GM21619 (cell line): ENCODE data around the gene ODAPH.
"Not testable (repeated sequence)": the region's sequence is repeated elsewhere in the genome, so short reads cannot be mapped to it uniquely, and the experiment has no call there.

ENCODE experiments used
- ATAC-seq: cut with Tn5 transposase; IDR thresholded peaks from one replicate; pipeline ENCODE4 v1.9.1; 2021; ENCODE audit not compliant: unreplicated experiment

Gene ODAPH, protein sequence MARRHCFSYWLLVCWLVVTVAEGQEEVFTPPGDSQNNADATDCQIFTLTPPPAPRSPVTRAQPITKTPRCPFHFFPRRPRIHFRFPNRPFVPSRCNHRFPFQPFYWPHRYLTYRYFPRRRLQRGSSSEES

DNA sequence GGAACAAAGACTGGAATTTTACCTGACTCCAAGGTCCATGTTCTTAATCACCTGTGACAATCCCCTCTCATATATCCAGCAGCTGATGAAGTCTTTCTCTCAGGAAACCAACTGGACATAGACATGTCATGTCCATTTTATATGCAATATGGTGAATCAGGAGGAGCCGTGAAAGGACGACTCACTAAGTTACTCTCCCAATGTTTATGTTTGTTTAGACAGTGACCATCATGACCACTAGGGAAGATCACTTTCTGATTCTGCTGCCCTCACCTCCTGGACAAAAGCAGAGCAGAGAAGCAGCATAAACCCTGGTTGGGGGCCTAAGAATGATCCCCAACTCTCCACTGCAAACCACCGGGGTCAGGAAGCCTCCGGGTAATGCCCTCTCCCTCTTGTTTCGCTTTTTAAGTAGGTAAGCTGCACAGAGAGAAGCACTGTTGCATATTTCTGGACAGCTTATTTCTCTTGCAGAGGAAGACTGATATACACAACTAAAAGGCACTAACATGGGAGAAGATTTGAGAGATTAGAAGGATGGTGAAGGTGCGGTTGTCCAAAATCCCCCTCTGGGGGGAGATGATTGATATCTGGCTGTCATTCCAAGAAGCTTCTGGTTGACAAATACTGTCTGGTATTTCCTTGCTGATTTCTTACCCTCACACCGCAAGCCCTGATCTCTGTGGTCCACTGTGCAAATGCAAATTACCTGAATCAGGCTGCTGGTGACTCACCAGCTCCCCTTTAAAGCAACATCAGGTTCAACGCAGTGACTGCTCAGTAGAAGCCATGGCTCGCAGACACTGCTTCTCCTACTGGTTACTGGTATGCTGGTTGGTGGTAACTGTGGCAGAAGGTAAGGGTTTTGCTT lies at the start of gene ODAPH:
Gene ODAPH (plus strand): TSS at position 773 of the 871 bp plus-strand sequence. CDS start 17 bp downstream, at position 790.
- ATAC-seq: peak; percentile 99

DNA sequence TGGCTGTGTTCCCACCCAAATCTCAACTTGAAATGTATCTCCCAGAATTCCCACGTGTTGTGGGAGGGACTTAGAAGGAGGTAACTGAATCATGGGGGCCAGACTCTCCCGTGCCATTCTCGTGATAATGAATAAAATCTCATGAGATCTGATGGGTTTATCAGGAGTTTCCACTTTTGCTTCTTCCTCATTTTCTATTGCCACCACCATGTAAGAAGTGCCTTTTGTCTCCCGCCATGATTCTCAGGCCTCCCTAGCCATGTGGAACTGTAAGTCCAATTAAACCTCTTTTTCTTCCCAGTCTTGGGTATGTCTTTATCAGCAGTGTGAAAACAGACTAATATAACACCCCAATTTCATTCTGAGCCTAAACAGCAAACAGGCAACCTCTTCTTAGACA lies 46.3 kb upstream of the ODAPH start:
- not testable (repeated sequence) for ATAC-seq

DNA sequence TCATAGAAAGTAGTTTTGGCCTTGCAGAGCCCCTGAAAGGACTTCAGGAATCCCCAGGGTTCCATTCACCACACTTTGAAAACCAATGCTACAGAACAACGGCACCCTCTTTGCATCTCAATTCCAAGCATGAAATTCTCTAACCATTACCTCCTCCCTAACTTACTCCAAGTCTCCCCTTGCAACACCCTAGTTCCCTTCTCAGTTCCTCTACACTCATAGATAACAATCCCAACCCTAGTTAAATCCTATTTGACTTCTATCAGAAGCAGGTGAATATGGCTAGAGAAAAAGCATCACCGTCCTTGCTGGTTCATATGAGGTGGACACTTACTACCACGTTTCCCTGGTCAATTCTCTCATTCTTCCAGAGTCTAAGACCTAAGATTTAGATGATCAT lies 44.0 kb upstream of the ODAPH start:
- ATAC-seq: no peak

DNA sequence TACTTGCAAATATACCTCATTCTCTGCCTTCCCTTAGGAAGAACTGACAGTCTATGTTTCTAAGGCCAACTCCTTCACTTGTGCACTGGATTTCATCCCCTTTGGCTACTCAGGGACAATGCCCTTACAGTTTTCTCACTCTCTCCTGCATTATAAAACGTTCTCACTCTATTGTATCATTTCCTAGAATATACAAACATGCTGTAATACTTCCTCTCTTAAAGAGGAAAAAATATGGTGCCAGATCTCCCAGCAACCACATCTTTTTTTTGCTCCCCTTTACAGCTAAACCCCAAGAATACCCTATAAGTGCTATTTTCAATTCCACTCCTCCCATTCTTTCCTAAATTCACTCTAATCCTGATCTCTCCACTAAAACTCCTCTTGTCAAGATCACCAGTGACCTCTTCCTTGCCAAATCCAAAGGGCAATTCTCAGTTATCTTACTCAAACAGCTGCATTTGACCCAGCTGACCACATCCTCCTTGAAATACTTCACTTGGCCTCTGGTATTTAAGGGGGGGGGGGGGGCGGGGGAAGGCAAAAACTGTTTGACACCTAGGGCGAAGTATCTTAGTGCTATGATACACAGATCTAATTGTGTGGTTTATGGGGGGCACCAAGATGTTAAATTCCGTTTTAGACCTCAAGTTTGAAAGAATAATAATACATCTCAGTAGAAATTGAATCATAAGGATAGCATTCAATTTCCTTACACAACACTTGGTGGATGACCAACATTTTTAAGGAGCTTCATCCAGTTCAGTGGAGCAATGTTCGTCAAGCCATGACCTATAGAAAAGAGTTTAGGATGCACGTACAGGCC lies 43.3 kb upstream of the ODAPH start:
- no peak for ATAC-seq

DNA sequence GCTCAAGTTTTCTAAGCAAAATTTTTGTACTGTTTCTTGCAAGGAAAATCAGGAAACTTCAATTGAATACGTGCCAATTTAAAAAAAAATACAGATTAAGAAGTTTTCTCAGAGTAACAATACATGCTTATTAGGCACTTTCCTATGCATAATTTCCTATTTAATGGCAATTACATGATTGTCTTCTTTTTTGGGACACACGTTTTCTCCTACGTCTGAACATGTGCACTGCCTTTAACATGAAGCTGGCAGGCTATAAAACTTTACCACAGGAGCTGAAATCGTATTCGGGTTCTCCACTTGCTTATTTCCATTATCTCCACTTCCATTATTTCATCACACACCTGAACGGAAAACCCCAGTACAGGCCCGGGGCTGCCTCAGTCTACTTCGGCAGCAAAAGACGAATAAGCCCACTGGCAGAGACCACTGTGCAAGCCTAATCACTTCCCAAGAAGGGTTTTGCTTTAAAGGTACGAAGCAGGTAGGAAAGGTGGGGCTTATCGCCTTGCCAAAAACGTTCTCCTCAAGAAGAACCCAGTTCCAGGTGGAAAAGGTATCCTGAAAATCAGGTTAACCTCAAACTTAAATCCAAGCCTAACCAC lies 42.2 kb upstream of the ODAPH start:
- no peak for ATAC-seq

DNA sequence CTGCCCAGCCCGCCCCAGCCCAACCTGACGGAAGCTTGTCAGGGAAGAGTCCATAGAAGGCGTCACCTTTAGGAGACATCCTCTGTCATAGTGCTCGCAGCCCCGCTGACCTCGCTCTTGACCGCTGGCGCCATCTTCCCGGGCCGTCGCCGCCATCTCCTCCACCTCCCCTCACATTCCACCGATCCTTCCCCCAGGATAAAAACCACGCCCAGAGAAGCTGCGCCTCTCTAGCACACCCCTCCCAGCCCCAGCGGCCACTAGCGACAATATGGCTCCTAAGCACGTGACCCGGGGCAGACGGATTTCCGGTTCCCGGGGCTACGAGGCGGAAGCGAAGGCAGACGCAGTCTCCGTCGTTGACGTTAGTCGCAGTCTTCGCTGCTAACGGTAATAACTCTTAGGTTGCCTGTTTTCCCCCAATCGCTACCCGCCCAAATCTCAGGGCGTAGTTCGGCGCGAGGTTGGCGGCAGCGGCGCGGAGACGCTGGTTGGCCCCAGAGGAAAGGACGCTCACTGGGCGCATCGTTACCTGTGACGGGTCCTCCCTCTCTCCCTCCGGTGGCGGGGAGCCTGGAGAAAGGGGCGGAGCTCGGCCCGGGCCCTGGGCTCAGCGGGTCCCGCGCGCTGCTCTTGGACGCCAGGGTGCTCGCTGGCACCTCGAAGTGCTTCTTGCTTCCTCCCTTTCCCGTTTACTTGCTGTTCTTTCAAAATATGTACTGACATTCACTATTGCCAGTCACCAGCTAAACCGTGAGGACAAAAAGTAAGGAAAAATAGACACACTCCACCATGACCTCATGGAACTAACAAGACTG lies 41.5 kb upstream of the ODAPH start, which contains the start of the genes RCHY1 and THAP6:
Gene RCHY1 (minus strand): TSS at position 273 of the 818 bp plus-strand sequence. CDS start 117 bp downstream, at position 156.
Gene THAP6 (plus strand): TSS at position 343 of the 818 bp plus-strand sequence. CDS start 980 bp downstream, outside the sequence.
- ATAC-seq: peak; percentile 92

DNA sequence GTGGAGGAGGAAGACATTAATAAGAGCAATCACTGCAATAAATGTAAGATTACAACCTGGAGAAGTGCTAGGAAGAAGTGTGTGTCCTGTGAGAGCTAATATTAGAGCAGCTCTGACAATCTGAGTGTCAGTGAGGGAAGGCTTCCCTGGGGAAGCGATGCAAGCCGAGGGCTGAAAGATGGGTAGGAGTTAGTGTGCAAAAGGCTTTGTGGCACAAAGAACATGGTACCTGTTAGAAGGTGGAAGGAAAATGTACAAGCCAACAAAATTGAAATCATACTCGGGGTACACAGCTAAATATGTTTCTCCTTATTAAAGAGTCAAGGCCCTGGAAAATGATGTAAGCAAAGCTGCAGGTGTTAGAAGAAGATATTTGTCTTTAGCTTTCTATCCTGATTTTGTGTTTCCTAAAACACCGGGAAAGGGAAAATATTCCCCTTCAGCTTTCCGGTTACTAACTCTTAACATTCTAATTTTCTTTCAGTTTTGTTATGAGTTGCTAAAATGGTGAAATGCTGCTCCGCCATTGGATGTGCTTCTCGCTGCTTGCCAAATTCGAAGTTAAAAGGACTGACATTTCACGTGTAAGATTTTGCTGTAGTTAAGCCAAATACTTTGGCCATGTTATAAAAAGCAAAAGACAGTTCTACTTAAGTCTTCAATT lies 40.8 kb upstream of the ODAPH start:
- ATAC-seq: no peak

DNA sequence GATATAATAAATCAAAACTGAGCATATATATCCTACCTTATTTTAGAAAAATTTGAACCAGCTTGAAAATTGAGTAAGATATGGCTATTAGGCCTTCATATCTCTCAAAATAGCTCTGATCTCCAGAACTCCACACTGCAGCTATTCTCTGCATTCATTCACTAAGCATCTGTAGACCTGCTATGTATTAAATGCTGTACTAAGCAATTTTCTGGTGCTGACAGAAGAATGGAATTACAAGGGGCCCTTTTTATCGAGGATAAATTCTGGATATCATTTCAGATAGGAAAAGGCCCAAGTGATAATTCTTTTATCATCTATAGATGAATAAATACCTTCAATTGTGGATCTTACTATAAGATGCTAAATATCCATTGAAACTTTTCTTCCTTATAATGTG lies 39.7 kb upstream of the ODAPH start:
- ATAC-seq: no peak

DNA sequence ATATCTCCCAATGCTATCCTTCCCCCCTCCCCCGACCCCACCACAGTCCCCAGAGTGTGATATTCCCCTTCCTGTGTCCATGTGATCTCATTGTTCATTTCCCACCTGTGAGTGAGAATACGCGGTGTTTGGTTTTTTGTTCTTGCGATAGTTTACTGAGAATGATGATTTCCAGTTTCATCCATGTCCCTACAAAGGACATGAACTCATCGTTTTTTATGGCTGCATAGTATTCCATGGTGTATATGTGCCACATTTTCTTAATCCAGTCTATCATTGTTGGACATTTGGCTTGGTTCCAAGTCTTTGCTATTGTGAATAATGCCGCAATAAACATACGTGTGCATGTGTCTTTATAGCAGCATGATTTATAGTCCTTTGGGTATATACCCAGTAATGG lies 36.4 kb upstream of the ODAPH start:
- not testable (repeated sequence) for ATAC-seq

DNA sequence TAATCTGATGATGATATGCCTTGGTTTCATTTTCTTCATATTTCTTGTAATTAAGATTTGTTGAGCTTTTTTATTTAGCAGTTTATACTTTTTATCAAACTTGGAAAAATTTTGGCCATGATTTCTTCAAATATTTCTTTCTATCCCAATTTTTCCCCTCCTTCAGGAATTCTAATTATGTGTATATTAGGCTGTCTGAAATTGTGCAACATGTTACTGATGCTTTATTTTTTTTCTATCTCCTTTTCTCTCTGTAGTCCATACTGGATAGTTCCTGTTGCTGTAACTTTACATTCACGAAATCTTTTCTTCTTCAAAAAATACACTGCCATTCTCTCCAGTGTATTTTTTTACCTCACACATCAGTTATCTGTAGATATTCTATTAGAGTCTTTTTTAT lies 30.8 kb upstream of the ODAPH start:
- no peak for ATAC-seq

DNA sequence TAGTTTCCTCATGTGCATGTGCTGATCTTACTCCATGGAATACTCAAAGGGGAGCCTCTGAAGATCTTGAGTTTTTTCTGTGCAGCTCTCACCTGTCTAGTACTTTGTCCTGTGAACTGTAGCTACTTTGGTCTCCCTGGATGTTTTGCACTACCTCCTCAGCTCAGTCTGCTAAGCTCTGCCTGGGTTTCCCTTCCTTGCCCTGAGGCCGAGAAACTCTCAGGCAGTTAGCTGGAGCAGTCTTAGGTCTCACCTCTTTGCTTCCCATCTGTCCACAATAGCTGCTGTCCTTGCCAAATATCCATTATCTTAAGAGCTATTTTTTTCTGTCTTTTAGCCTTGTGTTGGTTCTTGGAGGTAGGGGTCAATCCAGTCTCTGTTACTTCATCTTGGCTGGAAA lies 30.0 kb upstream of the ODAPH start:
- ATAC-seq: no peak

DNA sequence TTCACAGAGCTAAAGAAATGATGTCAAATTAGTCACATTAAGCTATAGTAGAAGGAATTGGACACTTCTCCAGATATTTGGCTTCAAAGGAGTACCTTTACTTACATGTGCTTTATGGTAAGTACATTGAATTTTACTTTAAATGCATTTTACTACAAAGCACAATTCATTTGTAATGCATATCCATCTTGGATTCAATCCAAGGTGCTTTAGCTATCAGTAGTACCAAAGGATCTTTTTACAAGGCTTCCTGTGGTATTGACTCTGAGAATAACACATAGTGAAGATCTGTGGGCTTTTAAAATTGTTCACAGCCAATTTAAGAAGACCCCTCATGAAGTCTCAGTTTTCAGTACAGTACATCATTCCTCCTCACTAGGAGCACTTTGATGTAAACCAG lies 28.4 kb upstream of the ODAPH start:
- ATAC-seq: no peak

DNA sequence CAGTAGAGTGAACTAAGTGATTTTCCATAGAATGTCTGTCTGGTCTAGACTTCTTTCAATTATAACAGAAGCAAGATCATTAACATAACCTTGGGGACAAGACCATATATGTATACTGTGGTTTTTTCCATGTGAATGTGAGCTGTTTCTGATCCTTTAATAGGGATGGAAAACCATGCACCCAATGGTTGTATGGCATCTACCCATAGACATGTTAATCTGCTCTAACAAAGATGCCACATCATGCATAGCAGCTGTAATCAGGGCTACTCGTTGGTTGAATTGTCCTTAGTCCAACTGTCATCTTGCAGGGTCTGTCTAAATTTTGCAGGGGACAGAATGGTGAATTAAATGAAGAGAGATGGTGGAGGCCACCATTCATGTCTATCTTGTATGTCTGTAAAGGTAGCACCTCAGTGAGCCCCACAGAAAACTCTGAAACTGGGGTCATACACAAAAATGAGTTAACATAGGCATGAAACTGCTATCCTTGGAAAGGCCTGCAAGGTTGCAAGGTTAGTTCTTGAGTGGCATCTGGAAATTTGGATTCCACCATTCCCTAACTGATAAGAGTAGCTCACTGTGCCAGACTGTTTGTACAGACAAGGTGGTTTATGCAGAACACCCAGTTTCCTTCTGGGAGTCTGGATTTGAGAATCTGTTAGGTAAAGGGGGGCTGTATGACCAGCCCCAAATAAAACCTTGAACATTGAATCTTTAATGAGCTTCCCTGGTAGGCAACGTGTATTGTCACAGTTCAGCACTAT lies 25.1 kb upstream of the ODAPH start:
- ATAC-seq: no peak

DNA sequence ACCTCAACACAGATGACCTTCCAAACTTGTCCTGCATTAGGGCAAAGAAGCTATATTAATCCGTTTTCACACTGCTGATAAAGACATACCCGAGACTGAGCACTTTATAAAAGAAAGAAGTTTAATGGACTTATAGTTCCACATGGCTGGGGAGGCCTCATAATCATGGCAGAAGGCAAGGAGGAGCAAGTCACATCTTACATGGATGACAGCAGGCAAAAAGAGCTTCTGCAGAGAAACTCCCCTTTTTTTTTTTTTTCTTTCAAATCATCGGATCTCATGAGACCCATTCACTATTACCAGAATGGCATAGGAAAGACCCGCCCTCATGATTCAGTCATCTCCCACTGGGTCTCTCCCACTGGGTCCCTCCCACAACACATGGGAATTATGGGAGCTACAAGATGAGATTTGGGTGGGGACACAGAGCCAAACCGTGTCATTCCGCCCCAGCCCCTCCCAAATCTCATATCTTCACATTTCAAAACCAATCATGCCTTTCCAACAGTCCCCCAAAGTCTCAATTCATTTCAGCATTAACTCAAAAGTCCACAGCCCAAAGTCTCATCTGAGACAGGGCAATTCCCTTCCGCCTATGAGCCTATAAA lies 24.2 kb upstream of the ODAPH start:
- ATAC-seq: not testable (repeated sequence)

DNA sequence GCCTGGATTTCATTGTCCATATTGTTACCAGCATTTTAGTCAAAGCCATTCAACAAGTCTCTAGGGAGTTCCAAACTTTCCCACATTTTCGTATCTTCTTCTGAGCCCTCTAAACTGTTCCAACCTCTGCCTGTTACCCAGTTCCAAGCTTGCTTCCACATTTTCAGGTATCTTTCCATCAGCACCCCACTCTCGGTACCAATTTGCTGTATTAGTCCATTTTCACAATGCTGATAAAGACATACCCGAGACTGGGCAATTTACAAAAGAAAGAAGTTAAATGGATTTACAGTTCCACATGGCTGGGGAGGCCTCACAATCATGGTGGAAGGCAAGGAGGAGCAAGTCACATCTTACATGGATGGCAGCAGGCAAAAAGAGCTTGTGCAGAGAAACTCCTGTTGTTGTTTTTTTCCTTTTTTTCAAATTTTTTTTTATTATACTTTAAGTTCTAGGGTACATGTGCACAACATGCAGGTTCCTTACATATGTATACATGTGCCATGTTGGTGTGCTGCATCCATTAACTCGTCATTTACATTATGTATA lies 22.5 kb upstream of the ODAPH start:
- not testable (repeated sequence) for ATAC-seq

DNA sequence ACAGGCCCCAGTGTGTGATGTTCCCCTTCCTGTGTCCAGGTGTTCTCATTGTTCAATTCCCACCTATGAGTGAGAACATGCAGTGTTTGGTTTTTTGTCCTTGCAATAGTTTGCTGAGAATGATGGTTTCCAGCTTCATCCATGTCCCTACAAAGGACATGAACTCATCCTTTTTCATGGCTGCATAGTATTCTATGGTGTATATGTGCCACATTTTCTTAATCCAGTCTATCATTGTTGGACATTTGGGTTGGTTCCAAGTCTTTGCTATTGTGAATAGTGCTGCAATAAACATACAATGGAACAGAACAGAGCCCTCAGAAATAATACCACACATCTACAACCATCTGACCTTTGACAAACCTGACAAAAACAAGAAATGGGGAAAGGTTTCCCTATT lies 21.9 kb upstream of the ODAPH start:
- not testable (repeated sequence) for ATAC-seq

DNA sequence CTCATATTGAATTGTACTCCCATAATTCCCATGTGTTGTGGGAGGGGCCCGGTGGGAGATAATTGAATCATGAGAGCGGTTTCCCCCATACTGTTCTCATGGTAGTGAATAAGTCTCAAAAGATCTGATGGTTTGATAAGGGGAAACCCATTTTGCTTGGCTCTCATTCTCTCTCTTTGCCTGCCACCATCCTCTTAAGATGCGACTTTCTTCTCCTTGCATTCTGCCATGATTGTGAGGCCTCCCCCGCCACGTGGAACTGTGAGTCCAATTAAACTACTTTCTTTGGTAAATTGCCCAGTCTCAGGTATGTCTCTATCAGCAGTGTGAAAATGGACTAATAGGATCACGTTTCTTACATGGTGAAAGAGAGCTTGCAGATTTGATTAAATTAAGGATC lies 18.6 kb upstream of the ODAPH start:
- not testable (repeated sequence) for ATAC-seq

DNA sequence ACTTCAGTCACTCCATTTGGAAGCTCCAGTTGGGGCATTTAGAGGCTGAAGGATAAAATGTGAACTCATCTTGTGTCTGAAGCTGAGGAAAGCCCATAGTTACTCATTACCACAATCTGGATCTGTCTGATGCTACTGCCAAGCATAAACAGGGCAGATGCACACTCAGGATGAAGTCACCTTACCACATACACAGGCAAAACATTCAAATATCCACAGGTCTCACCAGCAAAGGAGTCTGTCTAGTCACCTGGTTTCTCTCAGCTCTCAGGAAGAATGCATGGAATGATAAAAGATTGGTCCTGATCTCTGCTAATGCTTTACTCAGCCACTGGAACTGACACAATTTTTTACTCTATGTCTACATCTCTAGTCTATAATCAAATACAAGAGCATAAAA lies 13.0 kb upstream of the ODAPH start:
- ATAC-seq: no peak
